IMR-90 (cell line): ENCODE data around the gene ARHGAP21.

Source experiments
- BHLHE40 ChIP-seq: fragments of 150-350 bp; IDR thresholded peaks from 2 replicates; pipeline ENCODE4 v1.6.1; 2016; ENCODE audit warnings: mild to moderate bottlenecking, low read depth, low read length
- MAZ ChIP-seq: IDR thresholded peaks from 2 replicates; pipeline ENCODE4 v1.6.1; 2012; ENCODE audit warnings: low read depth, mild to moderate bottlenecking, low read length, improper control_type of control experiment, moderate library complexity, borderline replicate concordance
- MXI1 ChIP-seq: IDR thresholded peaks from 2 replicates; pipeline ENCODE4 v1.6.1; 2012; ENCODE audit warnings: low read depth, mild to moderate bottlenecking, low read length, moderate library complexity, borderline replicate concordance
- NFE2L2 ChIP-seq: fragments of 150-350 bp; IDR thresholded peaks from 2 replicates; pipeline ENCODE4 v1.6.1; 2016; ENCODE audit warnings: low read depth, mild to moderate bottlenecking, low read length
- POLR2A ChIP-seq: IDR thresholded peaks from 2 replicates; pipeline ENCODE4 v1.6.1; 2012; ENCODE audit warnings: mild to moderate bottlenecking, low read depth, low read length
- SMC3 ChIP-seq: fragments of 150-350 bp; IDR thresholded peaks from 2 replicates; pipeline ENCODE4 v1.6.1; 2016; ENCODE audit warnings: low read depth, mild to moderate bottlenecking, antibody characterized with exemption, low read length, moderate library complexity
- TF ChIP-seq, protein P1 (sequence below): conservative IDR thresholded peaks from 2 replicates; pipeline ENCODE4 v1.5.1; 2012; ENCODE audit warnings: mild to moderate bottlenecking, low read depth, low read length, improper control_type of control experiment

DNA sequence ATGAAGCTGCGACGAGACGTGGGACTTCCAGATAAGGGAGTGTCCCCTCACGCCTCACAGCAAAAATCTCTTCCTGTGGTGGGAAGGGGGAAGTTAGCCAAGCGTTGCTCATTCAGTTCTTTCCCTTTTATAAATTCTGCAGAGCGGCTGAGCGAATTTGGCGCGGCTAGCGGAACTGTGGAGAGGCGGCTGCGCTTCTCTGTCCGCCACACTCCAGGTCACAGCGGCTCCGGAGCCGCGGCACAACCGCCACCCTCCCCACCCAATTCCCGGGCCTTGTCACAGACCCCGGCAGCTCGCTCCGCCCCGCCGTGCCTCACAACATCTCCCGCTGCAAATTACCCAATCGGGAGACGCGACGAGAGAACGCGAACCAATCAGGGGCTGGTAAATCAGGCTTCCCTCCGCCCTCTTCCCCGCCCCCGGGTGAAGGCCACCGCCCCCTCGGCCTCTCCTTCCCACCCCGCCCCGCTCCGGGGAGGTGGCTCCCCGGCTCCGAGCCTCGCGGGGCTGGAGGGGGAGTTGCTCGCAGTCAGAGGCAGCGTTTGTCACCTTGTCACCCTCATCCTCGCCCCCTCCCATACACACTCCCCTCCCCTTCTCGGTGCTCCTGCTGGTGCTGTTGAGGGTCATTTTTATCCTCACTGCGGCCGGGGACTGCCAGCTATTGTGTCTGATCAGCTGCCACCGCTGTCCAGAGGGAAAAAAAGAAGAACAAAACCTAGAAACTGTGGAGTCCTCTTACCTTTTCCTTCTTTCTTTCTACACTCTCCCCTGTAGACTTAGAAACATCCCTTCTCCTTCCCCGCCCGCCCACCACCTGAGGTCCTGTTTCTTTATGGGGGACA, 918 bp upstream of the ARHGAP21 start:
- TF ChIP-seq NFE2L2 (no peak), MAZ (peak; percentile 75; the same call in 1 of the 2 replicates), POLR2A (peak; percentile 76; the same call in 1 of the 2 replicates), MXI1 (no peak; the same call in 1 of the 2 replicates), BHLHE40 (no peak), SMC3 (no peak)
- TF ChIP-seq, protein P1, sequence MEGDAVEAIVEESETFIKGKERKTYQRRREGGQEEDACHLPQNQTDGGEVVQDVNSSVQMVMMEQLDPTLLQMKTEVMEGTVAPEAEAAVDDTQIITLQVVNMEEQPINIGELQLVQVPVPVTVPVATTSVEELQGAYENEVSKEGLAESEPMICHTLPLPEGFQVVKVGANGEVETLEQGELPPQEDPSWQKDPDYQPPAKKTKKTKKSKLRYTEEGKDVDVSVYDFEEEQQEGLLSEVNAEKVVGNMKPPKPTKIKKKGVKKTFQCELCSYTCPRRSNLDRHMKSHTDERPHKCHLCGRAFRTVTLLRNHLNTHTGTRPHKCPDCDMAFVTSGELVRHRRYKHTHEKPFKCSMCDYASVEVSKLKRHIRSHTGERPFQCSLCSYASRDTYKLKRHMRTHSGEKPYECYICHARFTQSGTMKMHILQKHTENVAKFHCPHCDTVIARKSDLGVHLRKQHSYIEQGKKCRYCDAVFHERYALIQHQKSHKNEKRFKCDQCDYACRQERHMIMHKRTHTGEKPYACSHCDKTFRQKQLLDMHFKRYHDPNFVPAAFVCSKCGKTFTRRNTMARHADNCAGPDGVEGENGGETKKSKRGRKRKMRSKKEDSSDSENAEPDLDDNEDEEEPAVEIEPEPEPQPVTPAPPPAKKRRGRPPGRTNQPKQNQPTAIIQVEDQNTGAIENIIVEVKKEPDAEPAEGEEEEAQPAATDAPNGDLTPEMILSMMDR, result no peak
